HepG2 (cell line): ENCODE results near the gene C1QL4. TPM values are rescaled to one million over a fixed set of nuclear protein-coding genes. Genes with fewer than 3 reads are reported as not detected.

Source experiments
- ATAC-seq: fragments of 200-7000 bp; cut with Tn5 transposase; 3 replicates; pipeline ENCODE4 v1.9.1; 2020; ENCODE audit warnings: mild to moderate bottlenecking, moderate library complexity
- BruUV-seq: library from RNA; stranded (reverse); fragments of 400-500 nt; replicated peaks from 2 replicates; lab custom pipeline; 2021; lab: Mats Ljungman, UMichigan
- CTCF ChIA-PET: fragments of 300-600 bp; formaldehyde crosslinking; extraction: SDS; loops from one replicate; lab custom pipeline; 2021; ENCODE audit warnings: low total read pairs, inconsistent platforms, low intra/inter-chr PET ratio; lab: Yijun Ruan, JAX
- POLR2A ChIA-PET: fragments of 350-600 bp; sonication (Branson Sonifier 250); formaldehyde crosslinking; loops from one replicate; lab custom pipeline; 2020; ENCODE audit warnings: antibody characterized with exemption, inconsistent platforms; lab: Yijun Ruan, JAX
- DNase-seq: peaks from one replicate; pipeline ENCODE4 v3.0.0-alpha.2; 2015; ENCODE audit warnings: low spot score
- FAIRE-seq: peaks from 3 replicates; lab custom pipeline; 2011; peaks lifted over from hg19 to GRCh38; lab: Jason Lieb, UNC
- H2AFZ ChIP-seq: one replicate; pipeline ENCODE4 v1.6.1; 2011; ENCODE audit warnings: low read length, inconsistent platforms
- H3K27ac ChIP-seq: fragments of 300-600 bp; 3 replicates; pipeline ENCODE4 v1.8.0; 2011; ENCODE audit warnings: mixed run types, mild to moderate bottlenecking, mixed read lengths, low read length, inconsistent platforms; ENCODE audit not compliant: insufficient read depth; ENCODE audit errors: extremely low read length
- H3K27me3 ChIP-seq, 2 experiments: fragments of 200-600 bp in 1 of 2; 2 replicates in 1 of 2; 3 replicates in 1 of 2; pipeline versions ENCODE4 v1.6.0 to v1.8.0; 2011; ENCODE audit warnings: low read length in 2 of 2, mild to moderate bottlenecking in 2 of 2, moderate library complexity in 2 of 2, inconsistent platforms in 1 of 2; ENCODE audit not compliant: insufficient read depth in 2 of 2, control insufficient read depth in 1 of 2
- H3K36me3 ChIP-seq, 2 experiments: fragments of 200-600 bp in 1 of 2; replicated peaks in 1 of 2; 2 replicates in 1 of 2; 3 replicates in 1 of 2; pipeline versions ENCODE4 v1.5.1 to v1.8.0; 2011; ENCODE audit warnings: low read length in 2 of 2, inconsistent platforms in 1 of 2; ENCODE audit not compliant: insufficient read depth in 2 of 2, control insufficient read depth in 1 of 2
- H3K4me1 ChIP-seq: 2 replicates; pipeline ENCODE4 v1.5.1; 2012; ENCODE audit warnings: low read length, inconsistent platforms; ENCODE audit not compliant: insufficient read depth
- H3K4me2 ChIP-seq: 2 replicates; pipeline ENCODE4 v1.6.0; 2011; ENCODE audit warnings: low read depth, low read length, inconsistent platforms
- H3K4me3 ChIP-seq, 3 experiments: fragments of 200-600 bp in 1 of 3; sonication (generic), shearing (Covaris generic) in 1 of 3; replicated peaks in 1 of 3; 2 replicates each; pipeline ENCODE4 v1.5.1; 2011 to 2016; ENCODE audit warnings: low read length in 3 of 3, inconsistent platforms in 2 of 3, low read depth in 2 of 3, mild to moderate bottlenecking in 2 of 3, control low read depth in 1 of 3, mixed read lengths in 1 of 3; ENCODE audit not compliant: insufficient read depth in 1 of 3
- H3K79me2 ChIP-seq: one replicate; pipeline ENCODE4 v1.6.1; 2011; ENCODE audit warnings: low read length, inconsistent platforms; ENCODE audit not compliant: insufficient read depth
- H3K9ac ChIP-seq: 2 replicates; pipeline ENCODE4 v1.6.0; 2011; ENCODE audit warnings: mild to moderate bottlenecking, low read depth, low read length, inconsistent platforms; ENCODE audit not compliant: insufficient read depth
- H3K9me3 ChIP-seq: 2 replicates; pipeline ENCODE4 v1.5.1; 2012; ENCODE audit warnings: mild to moderate bottlenecking, low read length
- H4K20me1 ChIP-seq: 2 replicates; pipeline ENCODE4 v1.6.0; 2011; ENCODE audit warnings: inconsistent platforms, mild to moderate bottlenecking, low read length, moderate library complexity; ENCODE audit not compliant: insufficient read depth
- DPF2 ChIP-seq: sonication (generic); formaldehyde crosslinking; IDR thresholded peaks from 2 replicates; pipeline ENCODE4 v1.4.0; 2020; ENCODE audit warnings: mild to moderate bottlenecking, low read depth, missing genetic modification reagents, borderline replicate concordance
- ERF ChIP-seq: IDR thresholded peaks from 2 replicates; pipeline ENCODE4 v1.6.1; 2018; ENCODE audit warnings: missing biosample characterization, missing genetic modification reagents
- FOXJ3 ChIP-seq: sonication (generic); formaldehyde crosslinking; IDR thresholded peaks from 2 replicates; pipeline ENCODE4 v1.4.0; 2020; ENCODE audit warnings: missing genetic modification reagents, mild to moderate bottlenecking, borderline replicate concordance
- HOXA3 ChIP-seq: sonication (generic); formaldehyde crosslinking; IDR thresholded peaks from 2 replicates; pipeline ENCODE4 v1.5.0; 2020; ENCODE audit warnings: missing genetic modification reagents
- HOXD1 ChIP-seq: sonication (generic); formaldehyde crosslinking; IDR thresholded peaks from 2 replicates; pipeline ENCODE4 v1.5.0; 2020; ENCODE audit warnings: missing genetic modification reagents
- LBX2 ChIP-seq: sonication (generic); formaldehyde crosslinking; IDR thresholded peaks from 2 replicates; pipeline ENCODE4 v1.5.0; 2020; ENCODE audit warnings: missing genetic modification reagents, mild to moderate bottlenecking, borderline replicate concordance
- PBX2 ChIP-seq: IDR thresholded peaks from 2 replicates; pipeline ENCODE4 v1.6.1; 2016; ENCODE audit warnings: control low read depth
- SRSF4 ChIP-seq: fragments of 200-400 bp; formaldehyde crosslinking; IDR thresholded peaks from one replicate; pipeline ENCODE4 v1.6.1; 2018; ENCODE audit warnings: mild to moderate bottlenecking, low read depth, low read length, moderate library complexity; ENCODE audit not compliant: poor library complexity, severe bottlenecking
- ZBTB7A ChIP-seq: sonication (generic); formaldehyde crosslinking; IDR thresholded peaks from 2 replicates; pipeline ENCODE4 v1.8.0; 2022; ENCODE audit warnings: mild to moderate bottlenecking, missing genetic modification reagents
- ZNF20 ChIP-seq: sonication (generic); formaldehyde crosslinking; IDR thresholded peaks from 2 replicates; pipeline ENCODE4 v1.4.0; 2020; ENCODE audit warnings: mild to moderate bottlenecking, moderate library complexity, missing genetic modification reagents
- ZNF543 ChIP-seq: sonication (generic); formaldehyde crosslinking; IDR thresholded peaks from 2 replicates; pipeline ENCODE4 v1.4.0; 2020; ENCODE audit warnings: mild to moderate bottlenecking, missing genetic modification reagents
- WGBS: methylation state at CpG from one replicate; pipeline ENCODE4 v1.1.6; 2017; ENCODE audit warnings: low lambda C conversion rate; 5-methylcytosine and 5-hydroxymethylcytosine counted together
- in situ Hi-C: cut with HindIII; loops from 2 replicates; pipeline ENCODE4 v1.10.0; 2017; ENCODE audit warnings: low pct_unique_long_range_greater_than_20kb; ENCODE audit not compliant: extremely low pct_ligation_motif_present
- intact Hi-C: fragments of 100-400 bp; cut with micrococcal nuclease; formaldehyde crosslinking; loops from one replicate; pipeline ENCODE4 v1.10.0; 2022; ENCODE audit not compliant: unreplicated experiment
- polyA plus RNA-seq, 8 experiments: library from polyadenylated mRNA; depleted of rRNA in 3 of 8; stranded (reverse) in 7 of 8; unstranded in 1 of 8; fragments of >200 nt; fragmentation: Illumina TruSeq in 4 of 8; extraction: Trizol in 4 of 8; gene quantifications; 2 replicates each; pipeline versions ENCODE4 v1.2.1 to v1.2.3, GENCODE V29; 2011 to 2016; ENCODE audit warnings: low read depth in 4 of 8, missing spikeins in 1 of 8, mixed read lengths in 1 of 8; ENCODE audit not compliant: insufficient read depth in 1 of 8
- total RNA-seq, 5 experiments: library from RNA; depleted of rRNA; stranded (reverse); fragments of >200 nt; fragmentation: Illumina TruSeq; extraction: Trizol; gene quantifications; 2 replicates each; pipeline ENCODE4 v1.2.3, GENCODE V29; 2016; ENCODE audit warnings: low read depth in 1 of 5

Gene C1QL4
- total and polyA plus RNA-seq, 2 of the 13 experiments (the other 11 are each of a cell fraction or from before 2014, with no cell fraction given) = 0.03 TPM; not detected in 1

DNA sequence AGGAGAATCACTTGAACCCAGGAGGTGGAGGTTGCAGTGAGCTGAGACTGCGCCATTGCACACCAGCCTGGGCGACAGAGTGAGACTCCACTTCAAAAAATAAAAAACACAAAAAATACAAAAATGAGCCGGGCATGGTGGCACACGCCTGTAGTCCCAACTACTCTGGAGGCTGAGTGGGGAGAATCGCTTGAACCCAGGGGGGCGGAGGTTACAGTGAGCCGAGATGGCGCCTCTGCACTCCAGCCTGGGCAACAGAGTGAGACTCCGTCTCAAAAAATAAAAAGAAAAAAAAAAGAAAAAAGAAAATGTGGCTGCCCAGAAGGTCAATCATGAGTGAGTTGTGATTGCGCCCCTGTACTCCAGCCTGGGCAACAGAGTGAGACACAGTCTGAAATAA lies 18.9 kb upstream of the C1QL4 start:
- no peaks in the 10 kb centered on the region for H3K27me3 ChIP-seq
- no peaks in the 10 kb centered on the region for H4K20me1 ChIP-seq
- CTCF ChIA-PET = interaction anchor here (1.7 to 4.1 kb wide), 2 partner anchors 8 to 24 kb away, joined by 6 to 23 read pairs; no protein-coding TSS in a partner anchor
- H3K9ac ChIP-seq = no peak overlapping the region
- H3K4me1 ChIP-seq = peaks cover 21% of the 10 kb centered on the region
- H3K36me3 ChIP-seq = peaks cover 2 to 3% of the 10 kb centered on the region in 2 experiments; a peak in 2 of 5 replicates
- WGBS = 97% methylated on average over 10 of the region's 10 CpGs
- no peak for ATAC-seq
- H3K4me3 ChIP-seq = no peak overlapping the region
- TF ChIP-seq LBX2 = no peak
- no peak for TF ChIP-seq SRSF4
- TF ChIP-seq ZNF20 (CRISPR knock-in tag) = no peak
- no peak for TF ChIP-seq ZBTB7A
- no peak for TF ChIP-seq ERF (CRISPR knock-in tag)
- TF ChIP-seq HOXD1 (CRISPR knock-in tag) = no peak
- no peak for TF ChIP-seq HOXA3
- no peak for TF ChIP-seq PBX2 (CRISPR knock-in tag)
- TF ChIP-seq ZNF543 = no peak
- TF ChIP-seq DPF2 (CRISPR knock-in tag) = no peak
- no peak for TF ChIP-seq FOXJ3 (CRISPR knock-in tag)
- TF ChIP-seq, all 625 proteins: peak for 0
- no peak overlapping the region for H3K4me2 ChIP-seq
- intact Hi-C loops = no loop called here
- POLR2A ChIA-PET = no interaction called here
- no peaks in the 10 kb centered on the region for H3K9me3 ChIP-seq
- BruUV-seq = no TSS peak
- in situ Hi-C loops = no loop called here
- DNase-seq = no peak
- H2AFZ ChIP-seq = no peak overlapping the region
- no peak for FAIRE-seq
- H3K79me2 ChIP-seq = no peaks in the 10 kb centered on the region
- H3K27ac ChIP-seq = no peak overlapping the region
